NT2/D1 (cell line): ENCODE measurements around the gene POMGNT2.
A peak's percentile ranks its signal among the peaks of the same experiment; 100 is the strongest.

Source experiments
- DNase-seq: peaks from one replicate; pipeline ENCODE4 v3.0.0-alpha.2; 2011; ENCODE audit warnings: low read depth, low spot score
- H3K27me3 ChIP-seq: 2 replicates; pipeline ENCODE4 v1.6.0; 2011; ENCODE audit warnings: mild to moderate bottlenecking; ENCODE audit not compliant: insufficient read length, insufficient read depth
- H3K36me3 ChIP-seq: 2 replicates; pipeline ENCODE4 v1.6.1; 2011; ENCODE audit warnings: mild to moderate bottlenecking, low read length, mixed read lengths; ENCODE audit not compliant: insufficient read depth, insufficient read length
- H3K4me1 ChIP-seq: 2 replicates; pipeline ENCODE4 v1.5.1; 2011; ENCODE audit not compliant: insufficient read depth, insufficient read length
- H3K4me3 ChIP-seq: 2 replicates; pipeline ENCODE4 v1.5.1; 2011; ENCODE audit warnings: low read depth; ENCODE audit not compliant: insufficient read length
- H3K9ac ChIP-seq: 2 replicates; pipeline ENCODE4 v1.6.0; 2011; ENCODE audit warnings: low read depth; ENCODE audit not compliant: insufficient read length
- H3K9me3 ChIP-seq: 2 replicates; pipeline ENCODE4 v1.5.1; 2011; ENCODE audit warnings: mild to moderate bottlenecking, low read length; ENCODE audit not compliant: insufficient read depth
- SUZ12 ChIP-seq: IDR thresholded peaks from 2 replicates; pipeline ENCODE4 v1.6.1; 2011; ENCODE audit not compliant: insufficient read length, insufficient read depth; ENCODE audit errors: extremely low read depth
- YY1 ChIP-seq: IDR thresholded peaks from 2 replicates; pipeline ENCODE4 v1.6.1; 2011; ENCODE audit not compliant: insufficient read length, insufficient read depth
- ZNF274 ChIP-seq: IDR thresholded peaks from 2 replicates; pipeline ENCODE4 v1.6.1; 2011; ENCODE audit warnings: mild to moderate bottlenecking, low read depth, low read length

Gene POMGNT2

GRCh38 chr3:43123895-43124294 lies 18.0 kb upstream of the POMGNT2 start:
- Histone ChIP-seq H3K27me3 (no peaks in the 10 kb centered on the region), H3K4me3 (no peak overlapping the region), H3K4me1 (no peaks in the 10 kb centered on the region), H3K9me3 (no peaks in the 10 kb centered on the region), H3K36me3 (no peaks in the 10 kb centered on the region), H3K9ac (no peak overlapping the region)
- DNase-seq, result no peak
- no peak for TF ChIP-seq ZNF274

- no peaks in the 10 kb centered on the region for H3K9me3 ChIP-seq
- H3K9ac ChIP-seq, result no peak overlapping the region
- TF ChIP-seq ZNF274 (no peak), SUZ12 (no peak), YY1 (no peak)
- H3K4me3 ChIP-seq, result no peak overlapping the region
- no peaks in the 10 kb centered on the region for H3K27me3 ChIP-seq
- H3K4me1 ChIP-seq, result no peaks in the 10 kb centered on the region
- no peak for DNase-seq
- no peaks in the 10 kb centered on the region for H3K36me3 ChIP-seq
Observed at GRCh38 chr3:43120937-43121336, 15.1 kb upstream of the POMGNT2 start.

- no peak overlapping the region for H3K4me3 ChIP-seq
Observed at GRCh38 chr3:43117257-43117656, 11.4 kb upstream of the POMGNT2 start.

GRCh38 chr3:43113671-43114070 lies 7.8 kb upstream of the POMGNT2 start:
- no peaks in the 10 kb centered on the region for H3K27me3 ChIP-seq
- no peaks in the 10 kb centered on the region for H3K9me3 ChIP-seq
- H3K4me3 ChIP-seq, result no peak overlapping the region
- no peak overlapping the region for H3K9ac ChIP-seq
- H3K4me1 ChIP-seq, result no peaks in the 10 kb centered on the region
- DNase-seq, result no peak
- no peaks in the 10 kb centered on the region for H3K36me3 ChIP-seq
- TF ChIP-seq ZNF274, result no peak
- no peak for TF ChIP-seq SUZ12
- no peak for TF ChIP-seq YY1

More at GRCh38 chr3:43117257-43117656, 11.4 kb upstream of the POMGNT2 start:
- no peaks in the 10 kb centered on the region for H3K9me3 ChIP-seq
- no peaks in the 10 kb centered on the region for H3K4me1 ChIP-seq
- TF ChIP-seq SUZ12, result no peak
- TF ChIP-seq YY1, result no peak
- TF ChIP-seq ZNF274, result no peak
- H3K9ac ChIP-seq, result no peak overlapping the region
- H3K27me3 ChIP-seq, result no peaks in the 10 kb centered on the region
- H3K36me3 ChIP-seq, result no peaks in the 10 kb centered on the region
- DNase-seq, result no peak

DNA sequence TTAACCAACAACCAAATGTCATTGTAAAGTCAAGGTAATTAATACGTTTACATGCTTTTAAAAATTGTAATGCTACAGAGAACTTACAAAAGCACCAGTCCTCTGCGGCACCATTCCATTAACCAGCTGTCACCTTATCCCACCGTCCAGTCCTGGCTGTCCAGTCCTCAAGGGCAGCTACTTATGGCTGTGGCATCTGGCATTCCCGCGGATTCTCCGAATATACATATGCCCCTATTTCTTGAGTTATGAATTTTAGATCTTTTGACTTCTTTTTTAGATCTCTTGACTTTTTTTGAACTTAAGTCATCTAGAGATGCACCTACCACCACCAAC lies 382 bp upstream of the POMGNT2 start:
- Histone ChIP-seq H3K27me3 (peaks cover 21% of the 10 kb centered on the region), H3K9me3 (no peaks in the 10 kb centered on the region), H3K36me3 (no peaks in the 10 kb centered on the region), H3K9ac (no peak overlapping the region), H3K4me1 (peaks cover 4% of the 10 kb centered on the region), H3K4me3 (peak overlapping the region; percentile 72)
- no peak for TF ChIP-seq SUZ12
- TF ChIP-seq YY1, result no peak
- no peak for TF ChIP-seq ZNF274
- DNase-seq, result no peak

DNA sequence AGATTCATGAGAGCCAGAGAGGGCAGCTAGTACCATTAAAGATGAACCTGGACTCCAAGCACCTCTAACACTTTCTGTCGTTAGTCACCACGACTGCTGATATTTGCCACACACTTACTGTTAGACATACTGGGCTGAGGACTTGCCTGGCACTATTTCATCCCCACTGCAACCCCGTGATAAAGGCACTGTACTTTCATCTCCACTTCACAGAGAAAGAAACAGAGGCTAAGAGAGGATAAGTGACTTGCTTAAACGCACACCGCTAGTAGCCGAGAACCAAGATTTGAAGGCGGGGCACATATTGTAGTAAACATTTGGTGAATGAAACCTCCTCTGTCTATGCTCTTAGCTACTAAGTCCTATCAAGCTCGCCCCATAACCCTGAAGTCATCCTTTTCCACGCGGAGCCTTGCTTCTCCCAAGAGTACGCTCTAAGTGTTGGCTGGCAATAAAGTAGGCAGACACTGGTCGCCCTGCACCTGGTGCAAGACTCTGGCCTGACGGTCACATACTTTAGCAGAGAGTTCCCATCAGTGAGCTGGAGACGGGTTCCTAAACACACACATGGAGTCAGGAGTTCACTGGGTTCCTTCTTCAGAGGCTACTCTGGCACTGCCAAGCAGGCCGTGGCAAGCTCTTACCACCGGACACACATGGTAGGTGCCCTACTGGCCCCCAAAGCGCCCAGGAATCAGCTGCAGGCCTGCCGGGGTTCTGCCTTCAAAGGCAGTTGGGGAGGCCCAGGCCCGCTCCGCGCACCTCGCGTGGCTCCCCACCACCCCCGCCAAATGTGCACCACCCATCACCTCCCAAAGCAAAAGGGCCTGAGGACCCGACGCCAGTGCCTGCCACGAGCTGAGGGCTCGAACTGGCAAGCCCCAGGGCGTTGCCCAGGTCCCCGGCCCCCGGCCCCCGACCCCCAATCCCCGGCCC lies 951 bp downstream of the POMGNT2 start:
- TF ChIP-seq SUZ12, result no peak
- TF ChIP-seq ZNF274, result no peak
- TF ChIP-seq YY1, result no peak
- Histone ChIP-seq H3K36me3 (no peaks in the 10 kb centered on the region), H3K9me3 (no peaks in the 10 kb centered on the region), H3K4me3 (peak overlapping the region; percentile 45), H3K9ac (peak overlapping the region; percentile 61), H3K27me3 (peaks cover 21% of the 10 kb centered on the region), H3K4me1 (peaks cover 4% of the 10 kb centered on the region)
- no peak for DNase-seq

GRCh38 chr3:43104039-43104438 lies 1.8 kb downstream of the POMGNT2 start:
- peaks cover 21% of the 10 kb centered on the region for H3K27me3 ChIP-seq
- no peak overlapping the region for H3K4me3 ChIP-seq
- TF ChIP-seq ZNF274, result no peak
- TF ChIP-seq SUZ12, result no peak
- no peak for TF ChIP-seq YY1
- H3K4me1 ChIP-seq, result peaks cover 4% of the 10 kb centered on the region
- H3K36me3 ChIP-seq, result no peaks in the 10 kb centered on the region
- DNase-seq, result no peak
- no peak overlapping the region for H3K9ac ChIP-seq
- H3K9me3 ChIP-seq, result no peaks in the 10 kb centered on the region
